Karpas-422 (cell line): Measurements from ENCODE around the gene KAZALD1. TPM values are rescaled to one million over a fixed set of nuclear protein-coding genes. Genes with fewer than 3 reads are reported as not detected.

ENCODE experiments used
- DNase-seq: peaks from one replicate; pipeline ENCODE4 v3.0.0-alpha.2; 2015
- H2AFZ ChIP-seq: fragments of 200-600 bp; sonication (generic); 2 replicates; pipeline ENCODE4 v1.6.1; 2014; ENCODE audit warnings: antibody characterized with exemption, low read length, mixed read lengths
- H3K27ac ChIP-seq: fragments of 200-600 bp; sonication (generic); 2 replicates; pipeline ENCODE4 v1.5.1; 2014; ENCODE audit warnings: mild to moderate bottlenecking, low read length, moderate library complexity
- H3K27me3 ChIP-seq: fragments of 200-600 bp; sonication (generic); 2 replicates; pipeline ENCODE4 v1.6.1; 2014; ENCODE audit warnings: low read length, mixed read lengths
- H3K36me3 ChIP-seq: fragments of 200-600 bp; sonication (generic); 2 replicates; pipeline ENCODE4 v1.6.1; 2014; ENCODE audit warnings: low read length, mixed read lengths; ENCODE audit not compliant: insufficient read depth
- H3K4me1 ChIP-seq: fragments of 200-600 bp; sonication (generic); 2 replicates; pipeline ENCODE4 v1.6.1; 2014; ENCODE audit warnings: mild to moderate bottlenecking, low read length, mixed read lengths
- H3K4me2 ChIP-seq: fragments of 200-600 bp; sonication (generic); 2 replicates; pipeline ENCODE4 v1.6.1; 2014; ENCODE audit warnings: low read length, low read depth, mild to moderate bottlenecking; ENCODE audit not compliant: poor library complexity, severe bottlenecking
- H3K4me3 ChIP-seq: fragments of 200-600 bp; sonication (generic); 2 replicates; pipeline ENCODE4 v1.5.1; 2014; ENCODE audit warnings: mild to moderate bottlenecking, antibody characterized with exemption, low read length, mixed read lengths
- H3K79me2 ChIP-seq: fragments of 200-600 bp; sonication (generic); 2 replicates; pipeline ENCODE4 v1.6.1; 2014; ENCODE audit warnings: mild to moderate bottlenecking, low read length, mixed read lengths
- H3K9ac ChIP-seq: fragments of 200-600 bp; sonication (generic); 2 replicates; pipeline ENCODE4 v1.6.0; 2014; ENCODE audit warnings: low read length
- H3K9me2 ChIP-seq: fragments of 200-600 bp; sonication (generic), shearing (Covaris generic); replicated peaks from 2 replicates; pipeline ENCODE4 v1.6.0; 2014; ENCODE audit warnings: mild to moderate bottlenecking, low read length, moderate library complexity; ENCODE audit not compliant: insufficient read depth
- H3K9me3 ChIP-seq: fragments of 300-700, 200-600 bp; sonication (generic); 2 replicates; pipeline ENCODE4 v1.6.1; 2014; ENCODE audit warnings: low read length, mixed read lengths
- H4K20me1 ChIP-seq: fragments of 200-600 bp; sonication (generic); 2 replicates; pipeline ENCODE4 v1.6.1; 2014; ENCODE audit warnings: mild to moderate bottlenecking, antibody characterized with exemption, low read length, low read depth; ENCODE audit not compliant: insufficient read depth
- total RNA-seq: library from RNA; depleted of rRNA; stranded (reverse); fragments of >200 nt; shearing (Covaris generic); gene quantifications from 2 replicates; pipeline ENCODE4 v1.2.3, GENCODE V29; 2014; ENCODE audit warnings: low replicate concordance

KAZALD1 gene
- total RNA-seq, 1 experiment from 2014 or later: 21.5 TPM

- no peak for DNase-seq
- no peak overlapping the region for H3K27ac ChIP-seq
- peaks cover 12% of the 10 kb centered on the region for H3K4me1 ChIP-seq
- no peak overlapping the region for H2AFZ ChIP-seq
- H3K36me3 ChIP-seq: no peaks in the 10 kb centered on the region
- H3K4me3 ChIP-seq: no peak overlapping the region
- no peaks in the 10 kb centered on the region for H4K20me1 ChIP-seq
- H3K9me2 ChIP-seq: no peaks in the 10 kb centered on the region
- no peak overlapping the region for H3K9ac ChIP-seq
- no peaks in the 10 kb centered on the region for H3K9me3 ChIP-seq
- no peaks in the 10 kb centered on the region for H3K79me2 ChIP-seq
- H3K27me3 ChIP-seq: no peaks in the 10 kb centered on the region
- no peak overlapping the region for H3K4me2 ChIP-seq
Observed at GRCh38 chr10:101095004-101095403, 33.2 kb downstream of the KAZALD1 start.

- DNase-seq: peak; percentile 83
- peaks cover 12% of the 10 kb centered on the region for H3K4me1 ChIP-seq
- H3K79me2 ChIP-seq: no peaks in the 10 kb centered on the region
- H4K20me1 ChIP-seq: no peaks in the 10 kb centered on the region
- no peaks in the 10 kb centered on the region for H3K36me3 ChIP-seq
- no peaks in the 10 kb centered on the region for H3K27me3 ChIP-seq
- H3K27ac ChIP-seq: no peak overlapping the region
- H3K9ac ChIP-seq: no peak overlapping the region
- no peak overlapping the region for H3K4me3 ChIP-seq
- no peaks in the 10 kb centered on the region for H3K9me3 ChIP-seq
- peak overlapping the region; percentile 17 for H3K4me2 ChIP-seq
- no peaks in the 10 kb centered on the region for H3K9me2 ChIP-seq
- no peak overlapping the region for H2AFZ ChIP-seq
Observed at GRCh38 chr10:101095550-101096213, 33.9 kb downstream of the KAZALD1 start.

GRCh38 chr10:101096378-101096777, 34.6 kb downstream of the KAZALD1 start:
- peaks cover 12% of the 10 kb centered on the region for H3K4me1 ChIP-seq
- H3K27me3 ChIP-seq: no peaks in the 10 kb centered on the region
- H3K4me2 ChIP-seq: no peak overlapping the region
- no peak for DNase-seq
- H3K27ac ChIP-seq: no peak overlapping the region
- no peak overlapping the region for H3K9ac ChIP-seq
- no peaks in the 10 kb centered on the region for H3K9me3 ChIP-seq
- H2AFZ ChIP-seq: no peak overlapping the region
- H3K9me2 ChIP-seq: no peaks in the 10 kb centered on the region
- no peaks in the 10 kb centered on the region for H4K20me1 ChIP-seq
- H3K36me3 ChIP-seq: no peaks in the 10 kb centered on the region
- no peak overlapping the region for H3K4me3 ChIP-seq
- H3K79me2 ChIP-seq: no peaks in the 10 kb centered on the region

- Histone ChIP-seq H3K9me3 (no peaks in the 10 kb centered on the region), H3K4me3 (no peak overlapping the region), H3K4me2 (no peak overlapping the region), H3K4me1 (peaks cover 12% of the 10 kb centered on the region), H4K20me1 (no peaks in the 10 kb centered on the region), H3K27ac (no peak overlapping the region), H3K27me3 (no peaks in the 10 kb centered on the region), H3K36me3 (no peaks in the 10 kb centered on the region), H3K9me2 (no peaks in the 10 kb centered on the region), H3K9ac (no peak overlapping the region), H3K79me2 (no peaks in the 10 kb centered on the region), H2AFZ (no peak overlapping the region)
- no peak for DNase-seq
Observed at GRCh38 chr10:101097881-101098280, 36.1 kb downstream of the KAZALD1 start.

- no peak overlapping the region for H2AFZ ChIP-seq
- no peaks in the 10 kb centered on the region for H4K20me1 ChIP-seq
- DNase-seq: no peak
- no peak overlapping the region for H3K4me2 ChIP-seq
- H3K36me3 ChIP-seq: no peaks in the 10 kb centered on the region
- H3K79me2 ChIP-seq: no peaks in the 10 kb centered on the region
- no peaks in the 10 kb centered on the region for H3K9me3 ChIP-seq
- no peaks in the 10 kb centered on the region for H3K9me2 ChIP-seq
- no peaks in the 10 kb centered on the region for H3K27me3 ChIP-seq
- no peak overlapping the region for H3K4me3 ChIP-seq
- no peak overlapping the region for H3K9ac ChIP-seq
- peaks cover 12% of the 10 kb centered on the region for H3K4me1 ChIP-seq
- H3K27ac ChIP-seq: no peak overlapping the region
Observed at GRCh38 chr10:101099901-101100300, 38.1 kb downstream of the KAZALD1 start.

GRCh38 chr10:101101372-101101881, 39.6 kb downstream of the KAZALD1 start:
- H3K9me3 ChIP-seq: no peaks in the 10 kb centered on the region
- DNase-seq: no peak
- no peak overlapping the region for H2AFZ ChIP-seq
- no peaks in the 10 kb centered on the region for H4K20me1 ChIP-seq
- no peak overlapping the region for H3K9ac ChIP-seq
- H3K36me3 ChIP-seq: no peaks in the 10 kb centered on the region
- no peak overlapping the region for H3K4me3 ChIP-seq
- no peaks in the 10 kb centered on the region for H3K4me1 ChIP-seq
- H3K9me2 ChIP-seq: no peaks in the 10 kb centered on the region
- no peak overlapping the region for H3K27ac ChIP-seq
- no peak overlapping the region for H3K4me2 ChIP-seq
- no peaks in the 10 kb centered on the region for H3K27me3 ChIP-seq
- no peaks in the 10 kb centered on the region for H3K79me2 ChIP-seq

- Histone ChIP-seq H3K27me3 (no peaks in the 10 kb centered on the region), H3K9me2 (no peaks in the 10 kb centered on the region), H3K27ac (no peak overlapping the region), H3K9me3 (no peaks in the 10 kb centered on the region), H2AFZ (no peak overlapping the region), H3K4me2 (no peak overlapping the region), H3K4me3 (no peak overlapping the region), H4K20me1 (no peaks in the 10 kb centered on the region), H3K79me2 (no peaks in the 10 kb centered on the region), H3K4me1 (no peaks in the 10 kb centered on the region), H3K36me3 (no peaks in the 10 kb centered on the region), H3K9ac (no peak overlapping the region)
- no peak for DNase-seq
Observed at GRCh38 chr10:101103430-101103829, 41.6 kb downstream of the KAZALD1 start.

GRCh38 chr10:101106351-101106750, 44.6 kb downstream of the KAZALD1 start:
- no peaks in the 10 kb centered on the region for H3K4me1 ChIP-seq
- no peaks in the 10 kb centered on the region for H4K20me1 ChIP-seq
- H3K36me3 ChIP-seq: no peaks in the 10 kb centered on the region
- H3K4me2 ChIP-seq: no peak overlapping the region
- no peak for DNase-seq
- no peaks in the 10 kb centered on the region for H3K9me3 ChIP-seq
- no peak overlapping the region for H3K4me3 ChIP-seq
- no peaks in the 10 kb centered on the region for H3K9me2 ChIP-seq
- H3K9ac ChIP-seq: no peak overlapping the region
- H2AFZ ChIP-seq: no peak overlapping the region
- H3K27ac ChIP-seq: no peak overlapping the region
- no peaks in the 10 kb centered on the region for H3K79me2 ChIP-seq
- H3K27me3 ChIP-seq: no peaks in the 10 kb centered on the region
